Stimulated activated CD4-positive, alpha-beta T cell treated with anti-CD3 and anti-CD28 coated beads, Interleukin-2, amount 100 ng/mL, for 48 hours (primary cell): ENCODE results near the gene PICK1.
"Not testable (repeated sequence)": the region's sequence is repeated elsewhere in the genome, so short reads cannot be mapped to it uniquely, and the experiment has no call there.

ENCODE experiments used
- DNase-seq, 2 donors: peaks; one replicate each; pipeline ENCODE4 v3.0.0-alpha.2; 2020

Gene PICK1

DNA sequence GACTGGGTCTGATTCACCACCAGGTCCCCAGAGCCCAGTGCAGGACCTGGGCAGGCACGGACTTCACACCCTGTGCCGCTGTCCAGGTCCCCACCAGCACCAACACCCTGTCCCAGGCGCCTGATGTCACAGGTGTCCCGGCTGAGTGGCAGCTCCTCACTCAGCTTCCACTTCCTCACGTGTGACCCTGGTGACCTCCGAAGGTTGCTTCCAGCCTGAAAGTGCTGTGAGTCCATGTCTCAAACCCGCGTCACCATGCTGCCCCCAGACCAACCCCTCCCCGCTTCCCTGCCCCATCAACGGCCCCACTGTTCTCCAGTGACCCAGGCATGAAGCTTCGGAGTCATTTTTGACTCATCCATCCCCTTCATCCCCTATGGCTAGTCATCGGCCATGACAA is 25.7 kb upstream of the PICK1 start:
- no peak for DNase-seq

DNA sequence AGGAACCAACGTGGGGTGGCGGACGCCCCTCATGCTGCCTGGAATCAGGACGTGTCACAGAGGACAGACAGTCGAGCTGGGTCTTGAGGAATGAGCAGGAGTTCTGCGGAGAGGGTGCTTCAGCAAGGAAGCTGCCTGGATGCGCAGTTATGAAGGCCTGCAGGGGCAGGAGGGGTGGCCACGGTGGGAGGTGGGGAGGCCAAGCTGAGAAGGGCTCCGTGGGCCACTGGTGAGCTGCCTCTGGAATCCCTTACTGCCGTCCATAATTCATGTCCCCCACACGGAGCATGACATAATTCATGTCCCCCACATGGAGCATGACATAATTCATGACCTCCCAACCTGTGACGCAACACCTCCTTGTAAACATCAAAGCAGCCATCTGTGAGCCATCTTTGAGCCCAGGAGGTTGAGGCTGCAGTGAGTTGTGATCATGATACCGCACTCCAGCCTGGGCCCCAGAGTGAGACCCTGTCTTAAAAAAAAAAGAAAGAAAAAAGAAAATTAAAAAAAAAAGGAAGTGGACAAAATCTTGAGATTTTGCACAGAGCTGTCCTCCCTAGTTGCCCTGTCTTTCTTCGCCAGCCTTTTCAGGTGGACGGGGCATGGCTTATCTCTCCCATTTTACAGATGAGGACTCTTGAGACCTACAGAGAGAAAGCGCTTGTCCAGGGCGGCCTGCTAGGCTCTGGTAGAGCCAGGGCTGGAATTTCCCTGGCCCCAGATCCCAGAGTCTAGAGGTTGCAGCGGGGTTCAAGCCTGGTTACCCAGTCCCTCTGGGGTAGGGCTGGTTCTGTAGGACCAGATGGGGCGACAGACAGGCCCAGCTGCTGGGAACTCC is 24.3 kb upstream of the PICK1 start:
- DNase-seq: no peak

GRCh38 chr22:38033522-38034277 is 23.5 kb upstream of the PICK1 start:
- DNase-seq: no peak

- DNase-seq: no peak
Observed at GRCh38 chr22:38034278-38034882, 22.8 kb upstream of the PICK1 start.

DNA sequence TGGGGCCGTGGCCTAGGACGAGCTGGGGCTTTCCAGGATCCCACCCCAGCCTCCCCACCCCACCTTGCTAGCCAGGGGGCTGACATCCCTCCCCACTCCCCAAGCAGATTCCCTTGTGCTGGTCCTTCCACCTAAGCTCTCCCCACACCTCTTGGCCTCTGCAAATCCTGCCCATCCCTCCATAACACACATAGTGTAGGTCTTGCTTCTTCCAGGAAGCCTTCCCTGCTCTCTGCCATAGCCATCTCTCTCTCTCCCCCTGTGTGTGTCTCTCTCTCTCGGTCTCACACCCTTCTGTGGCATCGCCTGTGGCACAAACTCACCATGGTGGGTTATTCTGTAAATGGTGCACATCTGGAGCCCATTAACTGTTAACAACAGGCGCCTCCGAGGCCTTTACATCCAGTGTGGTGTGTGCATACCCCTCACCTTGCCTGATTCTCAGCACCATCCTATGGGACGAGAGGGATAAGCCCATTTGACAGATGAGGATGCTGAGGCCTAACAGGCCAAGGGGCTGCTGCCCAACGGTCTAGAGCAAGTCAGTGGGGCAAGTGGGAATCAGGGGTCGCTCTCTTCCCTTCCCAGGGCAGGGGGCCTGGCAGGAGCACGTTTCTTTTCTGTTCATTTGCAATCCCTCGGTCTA is 22.2 kb upstream of the PICK1 start:
- DNase-seq: no peak

GRCh38 chr22:38035530-38035885 is 21.7 kb upstream of the PICK1 start:
- no peak for DNase-seq

- DNase-seq: no peak
Observed at GRCh38 chr22:38036392-38037062, 20.7 kb upstream of the PICK1 start.

- DNase-seq: not testable (repeated sequence)
Observed at GRCh38 chr22:38037367-38038150, 19.6 kb upstream of the PICK1 start.

DNA sequence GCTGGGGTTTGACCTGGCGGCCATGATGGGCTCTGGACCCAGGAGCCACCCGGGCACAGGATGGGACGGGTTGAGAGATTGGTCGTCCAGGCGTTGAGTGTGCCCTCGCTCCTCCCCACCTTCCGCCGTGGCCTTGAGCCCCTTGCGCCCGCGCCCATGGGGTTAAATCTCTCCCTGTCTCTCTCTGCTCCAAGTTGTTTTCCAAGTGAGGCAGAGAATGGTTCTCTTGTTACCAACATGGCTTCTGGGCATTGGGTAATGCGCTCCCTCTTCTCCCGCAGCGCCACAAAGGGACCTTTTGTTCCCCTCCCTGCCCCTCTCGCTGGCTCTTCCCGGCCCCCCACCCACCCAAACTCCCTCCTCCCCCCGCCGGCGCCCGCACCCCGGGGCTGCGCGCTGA is 18.8 kb upstream of the PICK1 start:
- no peak for DNase-seq

- DNase-seq: no peak
Observed at GRCh38 chr22:38038890-38039812, 18.1 kb upstream of the PICK1 start.

- no peak for DNase-seq
Observed at GRCh38 chr22:38040953-38041759, 16.0 kb upstream of the PICK1 start.

GRCh38 chr22:38041760-38042487 is 15.3 kb upstream of the PICK1 start:
- no peak for DNase-seq

DNA sequence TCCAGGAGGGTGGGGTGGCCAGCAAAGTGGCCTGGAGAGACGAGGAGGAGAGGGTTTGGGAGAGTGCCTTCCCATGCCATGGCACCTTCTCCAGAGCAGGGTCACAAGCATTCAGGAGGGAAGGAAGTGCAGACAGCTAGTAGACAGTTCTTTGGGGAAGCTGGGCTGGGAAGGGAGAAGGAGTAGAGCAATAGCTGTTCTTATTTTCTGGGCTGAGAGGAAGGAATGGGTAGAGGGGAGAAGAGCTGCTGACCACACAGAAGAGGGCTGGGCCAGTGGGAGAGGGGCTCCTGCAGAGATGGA is 14.8 kb upstream of the PICK1 start:
- no peak for DNase-seq

DNA sequence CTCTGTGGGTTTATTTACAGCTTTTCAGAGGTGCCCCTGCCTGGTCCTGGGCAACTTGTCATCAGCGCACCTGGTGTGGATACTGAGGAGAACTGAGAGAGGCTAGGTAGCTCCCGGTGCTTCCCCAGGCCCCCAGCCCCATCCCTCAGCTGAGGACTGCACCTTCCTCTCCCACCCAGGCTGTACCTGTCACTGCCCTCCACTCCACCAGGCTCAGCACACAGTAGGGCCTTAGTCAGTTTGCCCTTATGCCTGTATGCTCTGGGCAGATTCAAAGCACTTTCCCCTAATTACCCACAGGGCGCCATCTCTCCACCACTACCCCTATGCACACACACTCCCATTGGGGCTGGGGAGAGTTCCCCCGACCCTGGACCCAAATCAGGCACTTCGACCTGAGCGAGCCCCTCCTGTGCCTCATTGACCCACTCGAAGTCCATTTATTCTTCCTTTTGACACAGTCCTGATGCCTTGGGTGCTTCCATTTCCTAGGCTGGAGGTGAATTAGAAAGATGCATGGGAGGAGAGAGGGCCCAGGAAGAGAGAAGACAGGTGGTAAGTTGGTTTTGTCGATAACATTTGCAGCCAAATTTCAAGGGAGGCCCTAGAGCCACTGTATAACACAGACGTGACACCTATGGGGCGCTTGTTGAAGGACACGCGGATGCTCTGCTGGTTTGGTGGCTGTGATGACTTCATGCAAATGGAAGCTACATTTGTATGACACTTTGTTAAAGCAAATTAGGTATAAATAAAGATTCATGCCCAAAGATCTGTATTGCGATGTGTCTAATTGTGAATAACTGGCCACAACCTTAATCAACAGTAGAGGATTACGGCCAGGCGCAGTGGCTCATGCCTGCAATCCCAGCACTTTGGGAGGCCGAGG is 13.8 kb upstream of the PICK1 start:
- no peak for DNase-seq

GRCh38 chr22:38046070-38046748 is 11.0 kb upstream of the PICK1 start:
- DNase-seq: no peak

DNA sequence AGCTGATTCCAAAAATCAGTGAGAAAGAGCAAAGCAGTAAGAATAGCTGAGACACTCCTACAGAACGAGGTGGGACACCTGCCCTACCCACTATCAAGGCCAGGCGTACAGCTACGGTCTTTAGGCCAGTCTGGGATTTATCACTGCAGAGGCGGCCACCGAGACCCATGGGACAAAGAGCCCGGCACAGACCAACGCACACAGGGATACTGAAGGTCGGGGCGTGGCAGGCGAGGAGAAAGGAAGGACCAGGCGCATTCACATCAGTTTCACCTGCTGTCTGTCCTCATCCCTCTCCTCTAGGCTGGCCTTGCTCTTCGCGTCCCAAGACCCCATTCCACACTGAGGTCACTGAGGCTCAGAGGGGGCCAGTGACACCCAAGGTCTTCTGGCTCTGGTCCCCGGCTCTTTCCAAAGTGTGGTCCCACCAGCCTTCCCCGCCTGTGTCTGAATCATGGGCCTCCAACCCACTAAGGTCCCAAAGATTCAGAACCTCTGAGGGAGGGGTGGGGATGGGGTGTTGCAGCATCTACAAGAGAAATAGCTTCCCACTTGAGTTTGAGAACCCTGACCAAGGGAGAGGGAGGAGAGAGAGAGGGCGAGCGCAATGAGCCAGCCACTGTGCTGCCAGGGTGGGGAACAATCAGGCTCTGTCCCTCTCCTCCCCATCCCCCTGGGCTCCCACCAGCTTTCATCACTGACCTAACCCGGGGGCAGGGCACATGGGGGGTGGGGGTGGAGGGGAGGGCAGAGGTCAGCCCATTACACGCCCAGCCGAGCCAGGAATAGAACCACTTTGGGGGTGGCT is 7.2 kb upstream of the PICK1 start:
- DNase-seq: no peak

DNA sequence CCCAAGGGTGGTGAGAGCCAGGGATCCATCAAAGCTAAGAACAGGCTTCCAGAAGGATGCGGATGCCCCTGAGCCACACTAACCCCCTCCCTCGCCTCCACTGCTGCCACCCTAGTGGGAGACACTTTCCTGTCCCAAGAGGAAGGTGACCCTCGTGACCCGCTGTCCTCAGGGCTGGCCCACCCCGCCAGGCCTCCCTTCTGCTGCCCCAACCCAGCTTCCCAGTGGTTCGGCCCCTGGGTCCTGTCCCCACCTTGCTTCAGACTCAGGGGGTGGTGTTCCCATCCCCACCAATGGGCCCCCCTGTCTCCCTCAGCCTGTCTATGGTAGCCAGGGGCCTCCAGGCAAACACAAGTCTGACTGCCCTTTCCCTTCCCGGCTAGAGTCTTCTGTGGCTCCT is 6.5 kb upstream of the PICK1 start:
- DNase-seq: no peak
